GM06990 (cell line): ENCODE data around the gene RIPOR2.

Experiments
- DNase-seq: peaks from one replicate; pipeline ENCODE4 v3.0.0-alpha.2; 2011; ENCODE audit not compliant: insufficient read length; ENCODE audit errors: extremely low read depth
- H3K27me3 ChIP-seq: replicated peaks from 2 replicates; pipeline ENCODE4 v1.6.0; 2011; ENCODE audit warnings: low read length; ENCODE audit not compliant: control insufficient read depth, insufficient read depth
- H3K36me3 ChIP-seq: 2 replicates; pipeline ENCODE4 v1.5.1; 2011; ENCODE audit warnings: low read length; ENCODE audit not compliant: control insufficient read depth, insufficient read depth
- H3K4me3 ChIP-seq: replicated peaks from 2 replicates; pipeline ENCODE4 v1.5.1; 2011; ENCODE audit warnings: low read depth, mild to moderate bottlenecking, control low read depth, low read length
- TF ChIP-seq, protein P1 (sequence below): IDR thresholded peaks from 2 replicates; pipeline ENCODE4 v1.5.1; 2011; ENCODE audit warnings: low read length, control low read depth, mild to moderate bottlenecking, inconsistent platforms; ENCODE audit not compliant: insufficient read depth, poor library complexity, severe bottlenecking

The RIPOR2 gene

DNA sequence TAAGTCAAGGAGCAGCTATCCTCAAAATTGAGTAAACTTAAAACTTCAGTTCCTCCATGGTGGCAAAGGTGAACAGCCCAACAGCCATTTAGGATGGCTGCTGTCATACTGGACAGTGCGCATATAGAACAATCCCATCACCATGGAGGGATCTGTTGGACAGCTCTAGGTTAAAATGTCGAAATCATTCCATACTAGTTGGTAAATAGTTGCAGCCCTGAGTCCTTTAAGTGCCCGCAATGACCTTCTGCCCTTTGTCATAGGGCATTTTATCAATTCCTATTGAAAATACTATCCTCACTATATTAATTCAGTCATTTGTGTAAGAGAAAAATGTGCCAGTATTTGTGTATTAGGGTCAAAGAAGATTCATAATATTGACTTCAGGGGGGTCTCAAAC lies 128.2 kb downstream of the RIPOR2 start:
- TF ChIP-seq, protein P1, sequence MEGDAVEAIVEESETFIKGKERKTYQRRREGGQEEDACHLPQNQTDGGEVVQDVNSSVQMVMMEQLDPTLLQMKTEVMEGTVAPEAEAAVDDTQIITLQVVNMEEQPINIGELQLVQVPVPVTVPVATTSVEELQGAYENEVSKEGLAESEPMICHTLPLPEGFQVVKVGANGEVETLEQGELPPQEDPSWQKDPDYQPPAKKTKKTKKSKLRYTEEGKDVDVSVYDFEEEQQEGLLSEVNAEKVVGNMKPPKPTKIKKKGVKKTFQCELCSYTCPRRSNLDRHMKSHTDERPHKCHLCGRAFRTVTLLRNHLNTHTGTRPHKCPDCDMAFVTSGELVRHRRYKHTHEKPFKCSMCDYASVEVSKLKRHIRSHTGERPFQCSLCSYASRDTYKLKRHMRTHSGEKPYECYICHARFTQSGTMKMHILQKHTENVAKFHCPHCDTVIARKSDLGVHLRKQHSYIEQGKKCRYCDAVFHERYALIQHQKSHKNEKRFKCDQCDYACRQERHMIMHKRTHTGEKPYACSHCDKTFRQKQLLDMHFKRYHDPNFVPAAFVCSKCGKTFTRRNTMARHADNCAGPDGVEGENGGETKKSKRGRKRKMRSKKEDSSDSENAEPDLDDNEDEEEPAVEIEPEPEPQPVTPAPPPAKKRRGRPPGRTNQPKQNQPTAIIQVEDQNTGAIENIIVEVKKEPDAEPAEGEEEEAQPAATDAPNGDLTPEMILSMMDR, result no peak
- H3K36me3 ChIP-seq, result peaks cover 4% of the 10 kb centered on the region
- no peaks in the 10 kb centered on the region for H3K27me3 ChIP-seq
- H3K4me3 ChIP-seq, result no peak overlapping the region
- no peak for DNase-seq

DNA sequence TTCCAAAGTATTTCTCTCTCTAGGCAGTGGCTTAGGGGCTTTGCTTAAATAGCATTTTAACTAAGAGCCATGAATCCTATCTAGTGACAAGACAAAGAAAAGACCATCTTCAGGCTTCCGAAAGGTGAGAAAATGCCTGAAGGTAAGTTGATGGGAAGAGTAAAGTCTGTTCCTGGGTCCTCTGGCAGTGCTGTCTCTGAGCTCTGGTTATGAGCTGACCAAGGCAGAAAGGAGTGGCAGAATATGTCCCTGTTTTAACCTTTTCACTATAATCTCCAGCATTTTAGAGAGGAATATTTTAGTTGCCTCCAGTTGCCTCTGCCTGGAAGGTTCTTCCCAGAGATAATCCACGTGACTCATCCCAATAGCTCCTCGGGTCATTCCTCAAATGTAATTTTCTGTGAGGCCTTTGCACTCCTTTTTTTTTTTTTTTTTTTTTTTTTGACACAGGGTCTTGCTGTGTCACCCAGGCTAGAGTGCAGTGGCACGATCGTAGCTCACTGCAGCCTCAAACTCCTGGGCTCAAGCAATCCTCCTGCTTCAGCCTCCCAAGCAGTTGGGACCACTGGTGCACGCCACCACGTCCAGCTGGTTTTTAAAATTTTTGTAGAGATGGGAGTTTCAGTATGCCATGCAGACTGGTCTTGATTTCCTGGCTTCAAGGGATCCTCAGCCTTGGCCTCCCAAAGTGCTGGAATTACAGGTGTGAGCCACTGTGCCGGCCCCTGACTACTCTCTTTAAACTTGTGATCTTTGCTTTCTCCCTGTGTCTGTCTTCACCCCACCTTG lies 133.3 kb downstream of the RIPOR2 start:
- Histone ChIP-seq H3K4me3 (no peak overlapping the region), H3K27me3 (no peaks in the 10 kb centered on the region), H3K36me3 (peaks cover under 1% of the 10 kb centered on the region)
- TF ChIP-seq, protein P1, result no peak
- no peak for DNase-seq

DNA sequence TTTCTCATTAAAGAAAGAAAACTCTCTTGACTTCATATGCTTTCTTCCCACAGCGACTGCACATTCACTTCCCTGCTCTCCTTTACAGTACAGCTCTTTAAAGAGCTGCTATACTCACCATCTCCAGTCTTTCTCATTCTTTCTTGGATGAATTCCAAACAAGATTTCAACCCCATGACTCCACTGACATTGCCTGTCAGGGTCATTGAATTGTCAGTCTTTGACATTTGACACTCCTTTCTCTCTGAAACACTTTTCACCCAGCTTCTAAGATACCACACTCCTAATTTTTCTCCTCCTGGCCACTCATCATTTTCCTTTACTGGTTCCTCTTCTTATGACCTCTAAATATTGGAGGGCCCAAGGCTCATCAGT lies 136.2 kb downstream of the RIPOR2 start:
- Histone ChIP-seq H3K4me3 (no peak overlapping the region), H3K36me3 (no peaks in the 10 kb centered on the region; the same call in 1 of the 2 replicates), H3K27me3 (no peaks in the 10 kb centered on the region)
- TF ChIP-seq, protein P1, result no peak
- no peak for DNase-seq

DNA sequence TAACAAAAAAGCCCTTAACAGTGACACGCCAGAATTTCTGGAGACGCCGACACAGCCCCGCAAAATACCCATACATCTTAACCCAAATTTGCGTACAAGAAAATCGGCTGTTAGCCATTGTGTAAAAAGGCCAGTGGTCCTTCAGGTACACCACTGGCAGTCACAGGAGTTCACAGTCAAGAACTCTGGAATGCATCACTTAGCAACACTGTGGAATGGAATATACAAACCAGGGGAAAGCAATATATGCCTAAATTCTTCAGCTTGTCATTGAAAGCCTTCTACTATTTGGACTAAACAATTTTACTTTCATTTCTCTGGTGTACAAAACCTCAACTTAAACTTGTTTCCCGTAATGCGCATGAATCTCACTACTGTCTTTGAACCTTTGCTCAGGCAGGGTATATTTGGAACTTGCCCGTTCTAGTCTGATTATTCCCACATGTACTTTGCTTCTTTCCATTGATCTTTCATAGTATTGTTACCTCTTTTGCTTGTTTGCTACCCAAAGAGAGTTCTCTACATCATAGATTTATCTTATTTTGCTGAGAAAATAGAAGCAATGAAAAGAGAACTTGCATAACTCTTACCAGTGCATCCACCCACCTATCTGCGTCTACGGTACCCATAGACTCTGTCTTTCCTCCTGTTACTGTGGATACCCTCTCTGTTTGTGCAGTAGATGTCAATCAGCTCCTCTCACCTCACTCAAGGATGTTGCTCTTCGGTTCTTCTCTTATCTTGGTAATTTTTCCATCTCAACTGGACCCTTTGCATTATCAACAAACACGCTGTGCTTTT lies 136.8 kb downstream of the RIPOR2 start, which contains the start of gene ARMH2:
TSS of gene ARMH2 (minus strand) at position 178 of the 801 bp plus-strand sequence. CDS start at position 118, 60 bp downstream.
- no peak for DNase-seq
- TF ChIP-seq, protein P1, result no peak
- H3K4me3 ChIP-seq, result no peak within 1 kb of the TSS
- no peaks in the 10 kb centered on the region; the same call in 1 of the 2 replicates for H3K36me3 ChIP-seq
- H3K27me3 ChIP-seq, result no peaks in the 10 kb centered on the region

DNA sequence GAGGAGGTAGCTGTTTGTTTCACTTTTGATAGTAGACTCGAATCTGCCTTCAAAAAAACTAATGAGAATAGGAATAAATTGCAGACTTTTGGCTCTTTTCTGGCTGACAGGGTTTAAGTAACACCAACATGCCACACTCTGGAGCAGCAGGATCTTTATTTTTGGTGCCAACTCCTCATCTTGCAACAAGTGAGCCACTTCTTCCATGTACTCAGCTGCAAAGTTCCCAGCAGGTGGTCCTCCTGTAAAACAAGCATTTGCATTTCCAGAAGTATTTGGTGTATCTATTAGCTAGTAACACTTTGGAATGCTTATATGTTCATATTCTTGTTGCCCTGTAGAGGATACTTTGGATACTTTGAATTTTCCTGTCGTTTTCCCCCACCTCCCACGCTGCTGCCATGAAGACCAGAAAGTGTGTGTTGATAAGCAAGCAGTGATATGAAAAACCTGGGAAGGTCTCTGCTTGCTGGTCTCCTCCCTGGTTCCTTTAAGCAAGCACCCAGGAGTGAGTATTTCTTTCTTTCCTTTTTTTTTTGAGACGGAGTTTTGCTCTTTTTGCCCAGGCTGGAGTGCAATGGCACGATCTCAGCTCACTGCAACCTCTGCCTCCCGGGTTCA lies 138.1 kb downstream of the RIPOR2 start:
- no peak for DNase-seq
- H3K27me3 ChIP-seq, result no peaks in the 10 kb centered on the region
- H3K4me3 ChIP-seq, result no peak overlapping the region
- TF ChIP-seq, protein P1, result no peak
- H3K36me3 ChIP-seq, result no peaks in the 10 kb centered on the region
